Tracheal epithelial cell (primary cell): ENCODE data around the gene JMY. TPM values are rescaled to one million over a fixed set of nuclear protein-coding genes. Genes with fewer than 3 reads are reported as not detected.

Experiments used
- total RNA-seq: library from RNA; depleted of rRNA; stranded (reverse); fragments of >200 nt; gene quantifications from 2 replicates; pipeline ENCODE4 v1.2.1, GENCODE V29; 2014

Gene JMY, protein sequence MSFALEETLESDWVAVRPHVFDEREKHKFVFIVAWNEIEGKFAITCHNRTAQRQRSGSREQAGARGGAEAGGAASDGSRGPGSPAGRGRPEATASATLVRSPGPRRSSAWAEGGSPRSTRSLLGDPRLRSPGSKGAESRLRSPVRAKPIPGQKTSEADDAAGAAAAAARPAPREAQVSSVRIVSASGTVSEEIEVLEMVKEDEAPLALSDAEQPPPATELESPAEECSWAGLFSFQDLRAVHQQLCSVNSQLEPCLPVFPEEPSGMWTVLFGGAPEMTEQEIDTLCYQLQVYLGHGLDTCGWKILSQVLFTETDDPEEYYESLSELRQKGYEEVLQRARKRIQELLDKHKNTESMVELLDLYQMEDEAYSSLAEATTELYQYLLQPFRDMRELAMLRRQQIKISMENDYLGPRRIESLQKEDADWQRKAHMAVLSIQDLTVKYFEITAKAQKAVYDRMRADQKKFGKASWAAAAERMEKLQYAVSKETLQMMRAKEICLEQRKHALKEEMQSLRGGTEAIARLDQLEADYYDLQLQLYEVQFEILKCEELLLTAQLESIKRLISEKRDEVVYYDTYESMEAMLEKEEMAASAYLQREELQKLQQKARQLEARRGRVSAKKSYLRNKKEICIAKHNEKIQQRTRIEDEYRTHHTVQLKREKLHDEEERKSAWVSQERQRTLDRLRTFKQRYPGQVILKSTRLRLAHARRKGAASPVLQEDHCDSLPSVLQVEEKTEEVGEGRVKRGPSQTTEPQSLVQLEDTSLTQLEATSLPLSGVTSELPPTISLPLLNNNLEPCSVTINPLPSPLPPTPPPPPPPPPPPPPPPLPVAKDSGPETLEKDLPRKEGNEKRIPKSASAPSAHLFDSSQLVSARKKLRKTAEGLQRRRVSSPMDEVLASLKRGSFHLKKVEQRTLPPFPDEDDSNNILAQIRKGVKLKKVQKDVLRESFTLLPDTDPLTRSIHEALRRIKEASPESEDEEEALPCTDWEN
- total RNA-seq, result 10.6 and 16.6 TPM in 2 replicates

DNA sequence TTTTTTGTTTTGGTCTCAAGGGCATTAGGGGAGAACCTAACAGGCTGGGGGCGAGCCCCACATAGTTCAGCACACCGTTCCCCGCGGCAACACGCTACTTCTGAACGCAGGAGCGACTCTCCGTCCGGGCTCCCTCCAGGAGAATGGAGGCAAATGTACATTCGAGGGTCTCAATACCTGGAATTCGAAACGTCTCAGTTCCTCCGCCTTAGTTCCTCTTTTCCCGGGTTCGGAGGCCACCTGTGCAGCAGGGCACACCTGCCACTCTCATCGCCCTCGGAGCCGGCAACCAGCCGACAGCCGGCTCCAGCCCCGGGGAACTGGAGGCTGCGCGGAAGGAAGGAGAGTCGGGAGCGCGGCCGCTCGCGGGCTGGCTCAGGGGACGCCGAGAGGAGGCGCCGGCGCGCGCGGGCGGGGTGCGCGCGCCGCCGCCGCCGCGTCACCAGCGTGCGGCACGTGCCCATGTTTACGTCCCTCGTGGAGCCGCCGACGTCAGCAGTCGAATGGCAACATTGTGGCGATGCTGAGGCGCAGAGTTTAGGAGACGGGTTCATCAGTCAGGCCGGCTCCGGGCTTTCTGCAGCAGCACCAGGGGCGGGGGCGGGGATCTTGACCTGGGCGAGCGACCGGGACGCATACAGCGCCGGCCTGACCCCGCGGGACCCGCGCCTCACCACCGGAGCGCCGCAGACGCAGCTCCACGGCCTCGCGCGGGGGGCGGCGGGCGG, at the start of gene JMY:
Gene JMY, plus strand, starts transcription at position 498 of the 728 bp plus-strand sequence. CDS start 520 bp downstream, outside the sequence.

Other genes starting within 250 kb of the JMY start
- gene DMGDH, start 166.5 kb upstream of the JMY start, total RNA-seq, result 2.7 and 9.2 TPM in 2 replicates
- gene BHMT2, start 166.4 kb upstream of the JMY start, total RNA-seq, result 3.9 TPM in 1 of 2 replicates, not detected in the other
- 0.24 TPM in 1 of 2 replicates, not detected in the other for gene BHMT, start 124.3 kb upstream of the JMY start, total RNA-seq